ENCODE measurements around the gene ADAMTS12.

ADAMTS12 gene

GRCh38 chr5:33812746-33813145, 79.0 kb downstream of the ADAMTS12 start:
- Histone ChIP-seq H3K4me1 (no peaks in the 10 kb centered on the region), H3K9me3 (ENCODE audit: control insufficient read depth, low read length) (no peaks in the 10 kb centered on the region), H3K36me3 (ENCODE audit: control insufficient read depth, insufficient read depth, low read length) (no peaks in the 10 kb centered on the region), H3K27me3 (ENCODE audit: control insufficient read depth, insufficient read depth, low read length) (no peaks in the 10 kb centered on the region), H3K9ac (no peak overlapping the region), H3K27ac (no peak overlapping the region), H3K4me2 (ENCODE audit: low read length) (no peak overlapping the region), H3K4me3 (ENCODE audit: low read depth, low read length) (no peak overlapping the region), H2AFZ (no peak overlapping the region), H3K79me2 (no peaks in the 10 kb centered on the region)
- TF ChIP-seq CTCF (IDR thresholded peaks at IDR 0.05): no peak

- H3K4me2 ChIP-seq (ENCODE audit: low read length): no peak overlapping the region
- TF ChIP-seq CTCF (IDR thresholded peaks at IDR 0.05): no peak
- H3K27ac ChIP-seq: no peak overlapping the region
- H3K27me3 ChIP-seq (ENCODE audit: control insufficient read depth, insufficient read depth, low read length): no peaks in the 10 kb centered on the region
- no peaks in the 10 kb centered on the region for H3K9me3 ChIP-seq (ENCODE audit: control insufficient read depth, low read length)
- no peaks in the 10 kb centered on the region for H3K79me2 ChIP-seq
- no peaks in the 10 kb centered on the region for H3K4me1 ChIP-seq
- H3K36me3 ChIP-seq (ENCODE audit: control insufficient read depth, insufficient read depth, low read length): no peaks in the 10 kb centered on the region
- no peak overlapping the region for H3K4me3 ChIP-seq (ENCODE audit: low read depth, low read length)
- H3K9ac ChIP-seq: no peak overlapping the region
- no peak overlapping the region for H2AFZ ChIP-seq
These were observed 81.2 kb downstream of the ADAMTS12 start for GRCh38 chr5:33810491-33811120.

- Histone ChIP-seq H3K27ac (no peak overlapping the region), H3K27me3 (ENCODE audit: control insufficient read depth, insufficient read depth, low read length) (no peaks in the 10 kb centered on the region), H3K79me2 (no peaks in the 10 kb centered on the region), H3K9me3 (ENCODE audit: control insufficient read depth, low read length) (no peaks in the 10 kb centered on the region), H3K4me2 (ENCODE audit: low read length) (no peak overlapping the region), H3K36me3 (ENCODE audit: control insufficient read depth, insufficient read depth, low read length) (no peaks in the 10 kb centered on the region), H3K4me1 (no peaks in the 10 kb centered on the region), H2AFZ (no peak overlapping the region), H3K4me3 (ENCODE audit: low read depth, low read length) (no peak overlapping the region), H3K9ac (no peak overlapping the region)
- TF ChIP-seq CTCF (IDR thresholded peaks at IDR 0.05): no peak
These were observed 81.9 kb downstream of the ADAMTS12 start for GRCh38 chr5:33809936-33810335.

- Histone ChIP-seq H3K27me3 (ENCODE audit: control insufficient read depth, insufficient read depth, low read length) (no peaks in the 10 kb centered on the region), H3K27ac (no peak overlapping the region), H3K4me2 (ENCODE audit: low read length) (no peak overlapping the region), H3K9me3 (ENCODE audit: control insufficient read depth, low read length) (no peaks in the 10 kb centered on the region), H3K9ac (no peak overlapping the region), H3K4me1 (no peaks in the 10 kb centered on the region), H3K79me2 (no peaks in the 10 kb centered on the region), H3K4me3 (ENCODE audit: low read depth, low read length) (no peak overlapping the region), H2AFZ (no peak overlapping the region), H3K36me3 (ENCODE audit: control insufficient read depth, insufficient read depth, low read length) (no peaks in the 10 kb centered on the region)
- no peak for TF ChIP-seq CTCF (IDR thresholded peaks at IDR 0.05)
These were observed 83.1 kb downstream of the ADAMTS12 start for GRCh38 chr5:33808699-33809098.

GRCh38 chr5:33807771-33808170, 84.0 kb downstream of the ADAMTS12 start:
- H3K27ac ChIP-seq: no peak overlapping the region
- H3K9ac ChIP-seq: no peak overlapping the region
- no peaks in the 10 kb centered on the region for H3K36me3 ChIP-seq (ENCODE audit: control insufficient read depth, insufficient read depth, low read length)
- H3K4me2 ChIP-seq (ENCODE audit: low read length): no peak overlapping the region
- no peaks in the 10 kb centered on the region for H3K27me3 ChIP-seq (ENCODE audit: control insufficient read depth, insufficient read depth, low read length)
- H3K79me2 ChIP-seq: no peaks in the 10 kb centered on the region
- H2AFZ ChIP-seq: no peak overlapping the region
- H3K9me3 ChIP-seq (ENCODE audit: control insufficient read depth, low read length): no peaks in the 10 kb centered on the region
- no peak overlapping the region for H3K4me3 ChIP-seq (ENCODE audit: low read depth, low read length)
- no peak for TF ChIP-seq CTCF (IDR thresholded peaks at IDR 0.05)
- no peaks in the 10 kb centered on the region for H3K4me1 ChIP-seq
